ENCODE data around the gene C16orf74.

GRCh38 chr16:85734311-85735017 is 16.4 kb downstream of the C16orf74 start:
- no peak for TF ChIP-seq CTCF (IDR thresholded peaks at IDR 0.05; ENCODE audit: low read depth, low read length, poor library complexity, severe bottlenecking)
- TF ChIP-seq EZH2phosphoT487 (IDR thresholded peaks at IDR 0.05; ENCODE audit: borderline replicate concordance, low read length) = no peak
